ENCODE measurements around the gene ELP5.

- TF ChIP-seq, protein P1, sequence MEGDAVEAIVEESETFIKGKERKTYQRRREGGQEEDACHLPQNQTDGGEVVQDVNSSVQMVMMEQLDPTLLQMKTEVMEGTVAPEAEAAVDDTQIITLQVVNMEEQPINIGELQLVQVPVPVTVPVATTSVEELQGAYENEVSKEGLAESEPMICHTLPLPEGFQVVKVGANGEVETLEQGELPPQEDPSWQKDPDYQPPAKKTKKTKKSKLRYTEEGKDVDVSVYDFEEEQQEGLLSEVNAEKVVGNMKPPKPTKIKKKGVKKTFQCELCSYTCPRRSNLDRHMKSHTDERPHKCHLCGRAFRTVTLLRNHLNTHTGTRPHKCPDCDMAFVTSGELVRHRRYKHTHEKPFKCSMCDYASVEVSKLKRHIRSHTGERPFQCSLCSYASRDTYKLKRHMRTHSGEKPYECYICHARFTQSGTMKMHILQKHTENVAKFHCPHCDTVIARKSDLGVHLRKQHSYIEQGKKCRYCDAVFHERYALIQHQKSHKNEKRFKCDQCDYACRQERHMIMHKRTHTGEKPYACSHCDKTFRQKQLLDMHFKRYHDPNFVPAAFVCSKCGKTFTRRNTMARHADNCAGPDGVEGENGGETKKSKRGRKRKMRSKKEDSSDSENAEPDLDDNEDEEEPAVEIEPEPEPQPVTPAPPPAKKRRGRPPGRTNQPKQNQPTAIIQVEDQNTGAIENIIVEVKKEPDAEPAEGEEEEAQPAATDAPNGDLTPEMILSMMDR (IDR thresholded peaks at IDR 0.05) = no peak
- TF ChIP-seq POLR2A (IDR thresholded peaks at IDR 0.05) (no peak), EP300 (IDR thresholded peaks at IDR 0.05) (no peak), POLR2AphosphoS5 (IDR thresholded peaks at IDR 0.05) (no peak)
These were observed 23.1 kb upstream of the ELP5 start for GRCh38 chr17:7228920-7229319.
